H9 (cell line): ENCODE data around the gene POLA1. TPM values are rescaled to one million over a fixed set of nuclear protein-coding genes. Genes with fewer than 3 reads are reported as not detected.

Source experiments
- DNase-seq: peaks from one replicate; pipeline ENCODE4 v3.0.0-alpha.2; 2017
- H2AFZ ChIP-seq: one replicate; pipeline ENCODE4 v1.6.1; 2013; ENCODE audit warnings: mild to moderate bottlenecking, low read length, control low read depth, moderate library complexity
- H2AK5ac ChIP-seq: 2 replicates; pipeline ENCODE4 v1.6.1; 2013; ENCODE audit warnings: low read length, control low read depth, mixed read lengths; ENCODE audit not compliant: insufficient read length
- H2BK120ac ChIP-seq: one replicate; pipeline ENCODE4 v1.6.1; 2013; ENCODE audit warnings: low read depth, mild to moderate bottlenecking, low read length, control low read depth, inconsistent platforms; ENCODE audit not compliant: poor library complexity, severe bottlenecking
- H2BK12ac ChIP-seq: 2 replicates; pipeline ENCODE4 v1.6.1; 2013; ENCODE audit warnings: low read length, control low read depth, mixed read lengths, low read depth; ENCODE audit not compliant: insufficient read length
- H2BK15ac ChIP-seq: 2 replicates; pipeline ENCODE4 v1.6.1; 2013; ENCODE audit warnings: low read depth, low read length, control low read depth
- H2BK20ac ChIP-seq: one replicate; pipeline ENCODE4 v1.6.1; 2013; ENCODE audit warnings: low read depth, mild to moderate bottlenecking, low read length, control low read depth, inconsistent platforms; ENCODE audit not compliant: poor library complexity, severe bottlenecking
- H2BK5ac ChIP-seq: 2 replicates; pipeline ENCODE4 v1.6.1; 2013; ENCODE audit warnings: low read length, control low read depth, mixed read lengths; ENCODE audit not compliant: insufficient read length
- H3K14ac ChIP-seq: 2 replicates; pipeline ENCODE4 v1.6.1; 2013; ENCODE audit warnings: low read length, control low read depth; ENCODE audit not compliant: insufficient read depth
- H3K18ac ChIP-seq: 2 replicates; pipeline ENCODE4 v1.6.1; 2013; ENCODE audit warnings: low read depth, mild to moderate bottlenecking, mixed read lengths, low read length, control low read depth; ENCODE audit not compliant: insufficient read length
- H3K23ac ChIP-seq: 2 replicates; pipeline ENCODE4 v1.6.1; 2013; ENCODE audit warnings: low read length, control low read depth, mixed read lengths, low read depth; ENCODE audit not compliant: insufficient read length
- H3K23me2 ChIP-seq: 2 replicates; pipeline ENCODE4 v1.6.1; 2013; ENCODE audit warnings: low read depth, mild to moderate bottlenecking, mixed read lengths, low read length, control low read depth; ENCODE audit not compliant: insufficient read length, poor library complexity, severe bottlenecking
- H3K27ac ChIP-seq: 2 replicates; pipeline ENCODE4 v1.5.1; 2013; ENCODE audit warnings: low read length, control low read depth, mixed read lengths, low read depth; ENCODE audit not compliant: insufficient read length
- H3K27me3 ChIP-seq: 2 replicates; pipeline ENCODE4 v1.6.1; 2013; ENCODE audit warnings: low read length, control low read depth, inconsistent platforms; ENCODE audit not compliant: insufficient read depth
- H3K4ac ChIP-seq: 2 replicates; pipeline ENCODE4 v1.6.1; 2013; ENCODE audit warnings: low read depth, mild to moderate bottlenecking, control low read depth, inconsistent platforms, low read length, moderate library complexity
- H3K4me1 ChIP-seq: 2 replicates; pipeline ENCODE4 v1.6.1; 2013; ENCODE audit warnings: low read length, control low read depth, inconsistent platforms; ENCODE audit not compliant: insufficient read depth
- H3K4me2 ChIP-seq: 2 replicates; pipeline ENCODE4 v1.6.1; 2013; ENCODE audit warnings: low read length, control low read depth, mixed read lengths; ENCODE audit not compliant: insufficient read length, insufficient read depth
- H3K56ac ChIP-seq: 2 replicates; pipeline ENCODE4 v1.6.1; 2013; ENCODE audit warnings: low read depth, mild to moderate bottlenecking, mixed read lengths, low read length, control low read depth; ENCODE audit not compliant: insufficient read length
- H3K79me1 ChIP-seq: 2 replicates; pipeline ENCODE4 v1.6.1; 2013; ENCODE audit warnings: low read depth, mild to moderate bottlenecking, moderate library complexity, low read length, control low read depth, inconsistent platforms; ENCODE audit not compliant: insufficient read depth, poor library complexity, severe bottlenecking
- H3K79me2 ChIP-seq: 2 replicates; pipeline ENCODE4 v1.6.1; 2013; ENCODE audit warnings: low read length, control low read depth, inconsistent platforms; ENCODE audit not compliant: insufficient read depth
- H3K9ac ChIP-seq: 2 replicates; pipeline ENCODE4 v1.6.1; 2013; ENCODE audit warnings: low read length, control low read depth, mixed read lengths; ENCODE audit not compliant: insufficient read length; ENCODE audit errors: extremely low read depth
- H3K9me3 ChIP-seq: one replicate; pipeline ENCODE4 v1.6.1; 2013; ENCODE audit warnings: low read depth, low read length, inconsistent platforms; ENCODE audit not compliant: control insufficient read depth
- H3T11ph ChIP-seq: one replicate; pipeline ENCODE4 v1.6.1; 2013; ENCODE audit warnings: mild to moderate bottlenecking, low read length, control low read depth, inconsistent platforms
- H4K20me1 ChIP-seq: one replicate; pipeline ENCODE4 v1.6.1; 2013; ENCODE audit not compliant: control insufficient read depth, insufficient read length, insufficient read depth
- H4K5ac ChIP-seq: 2 replicates; pipeline ENCODE4 v1.6.1; 2013; ENCODE audit warnings: low read depth, mild to moderate bottlenecking, mixed read lengths, low read length, control low read depth; ENCODE audit not compliant: insufficient read length
- H4K8ac ChIP-seq: replicated peaks from 2 replicates; pipeline ENCODE4 v1.6.1; 2013; ENCODE audit warnings: low read length, control low read depth, mixed read lengths, low read depth; ENCODE audit not compliant: insufficient read length
- H4K91ac ChIP-seq: 2 replicates; pipeline ENCODE4 v1.6.1; 2013; ENCODE audit warnings: low read depth, mild to moderate bottlenecking, moderate library complexity, mixed read lengths, low read length, control low read depth; ENCODE audit not compliant: insufficient read length
- H3K27ac Mint-ChIP-seq, 3 experiments: 2 replicates in 2 of 3; 3 replicates in 1 of 3; pipeline ENCODE4 v1.8.0; 2020 to 2021; ENCODE audit warnings: mixed read lengths in 3 of 3, mild to moderate bottlenecking in 1 of 3, moderate library complexity in 1 of 3
- H3K27me3 Mint-ChIP-seq: 2 replicates; pipeline ENCODE4 v1.8.0; 2021; ENCODE audit warnings: low read depth, mild to moderate bottlenecking, moderate library complexity, mixed read lengths
- H3K36me3 Mint-ChIP-seq, 3 experiments: 2 replicates in 2 of 3; 3 replicates in 1 of 3; pipeline ENCODE4 v1.8.0; 2020 to 2021; ENCODE audit warnings: low read depth in 3 of 3, mixed read lengths in 3 of 3; ENCODE audit not compliant: insufficient read depth in 1 of 3
- H3K4me1 Mint-ChIP-seq, 2 experiments: 2 replicates each; pipeline ENCODE4 v1.8.0; 2020; ENCODE audit warnings: mixed read lengths in 2 of 2
- H3K4me3 Mint-ChIP-seq, 2 experiments: 2 replicates in 1 of 2; 3 replicates in 1 of 2; pipeline ENCODE4 v1.8.0; 2020 to 2021; ENCODE audit warnings: mild to moderate bottlenecking in 2 of 2, mixed read lengths in 2 of 2, moderate library complexity in 1 of 2
- H3K9me3 Mint-ChIP-seq, 2 experiments: 2 replicates in 1 of 2; 3 replicates in 1 of 2; pipeline ENCODE4 v1.8.0; 2020; ENCODE audit warnings: mild to moderate bottlenecking in 2 of 2, mixed read lengths in 2 of 2, moderate library complexity in 1 of 2
- total RNA-seq: library from RNA; stranded (reverse); gene quantifications from 2 replicates; pipeline ENCODE4 v1.2.1, GENCODE V29; 2021
- TF ChIP-seq, protein P1 (sequence below): fragments of 200-600 bp; sonication (generic); conservative IDR thresholded peaks from 3 replicates; pipeline ENCODE4 v1.8.0; 2021; ENCODE audit warnings: antibody characterized with exemption, mild to moderate bottlenecking

The POLA1 gene
- total RNA-seq, 1 experiment from 2014 or later: 60.2 TPM

DNA sequence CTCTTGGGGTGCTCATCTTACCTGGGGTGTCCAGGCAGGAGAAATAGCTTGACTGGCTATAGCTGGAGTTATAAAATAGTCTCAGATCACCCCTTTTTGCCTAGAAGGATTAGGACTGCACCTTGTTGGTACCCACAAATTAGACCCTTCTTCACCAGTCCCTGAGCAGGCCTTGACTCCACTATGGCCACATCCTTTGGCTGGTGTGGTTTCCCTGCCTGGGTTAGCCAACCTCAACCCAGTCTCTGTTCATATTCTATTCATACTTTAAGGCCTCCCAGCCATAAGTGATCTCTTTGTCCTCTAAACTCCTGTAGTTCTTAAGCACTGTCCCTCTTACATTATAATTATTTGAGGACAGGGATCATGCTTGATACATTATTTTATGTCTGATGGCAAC, 252.7 kb downstream of the POLA1 start:
- Histone ChIP-seq H4K20me1 (no peaks in the 10 kb centered on the region), H3K79me2 (no peaks in the 10 kb centered on the region), H2AK5ac (no peak overlapping the region), H3K9ac (no peak overlapping the region), H3K9me3 (no peaks in the 10 kb centered on the region), H3K27ac (no peak overlapping the region), H3K23ac (no peak overlapping the region), H2AFZ (no peak overlapping the region), H3K79me1 (no peaks in the 10 kb centered on the region), H4K5ac (no peak overlapping the region), H3K4me2 (no peak overlapping the region), H2BK120ac (no peak overlapping the region), H3K4ac (no peak overlapping the region), H2BK5ac (no peak overlapping the region), H2BK15ac (no peak overlapping the region), H3K14ac (no peak overlapping the region), H3K18ac (no peak overlapping the region), H4K8ac (no peak overlapping the region), H3K56ac (no peak overlapping the region), H3K27me3 (no peaks in the 10 kb centered on the region), H3T11ph (no peak overlapping the region), H2BK20ac (no peak overlapping the region), H3K23me2 (no peaks in the 10 kb centered on the region), H4K91ac (no peak overlapping the region), H2BK12ac (no peak overlapping the region), H3K4me1 (no peaks in the 10 kb centered on the region)
- H3K9me3 Mint-ChIP-seq: no peaks in the 10 kb centered on the region
- peaks cover 0 to 4% (median 0%) of the 10 kb centered on the region in 3 experiments; a peak in 2 of 7 replicates for H3K36me3 Mint-ChIP-seq
- H3K4me3 Mint-ChIP-seq: no peak overlapping the region
- DNase-seq: no peak
- no peaks in the 10 kb centered on the region for H3K27me3 Mint-ChIP-seq
- H3K4me1 Mint-ChIP-seq: peaks cover 11 to 23% of the 10 kb centered on the region in 2 experiments
- no peak overlapping the region; a peak in 1 of 7 replicates for H3K27ac Mint-ChIP-seq
- TF ChIP-seq, protein P1, sequence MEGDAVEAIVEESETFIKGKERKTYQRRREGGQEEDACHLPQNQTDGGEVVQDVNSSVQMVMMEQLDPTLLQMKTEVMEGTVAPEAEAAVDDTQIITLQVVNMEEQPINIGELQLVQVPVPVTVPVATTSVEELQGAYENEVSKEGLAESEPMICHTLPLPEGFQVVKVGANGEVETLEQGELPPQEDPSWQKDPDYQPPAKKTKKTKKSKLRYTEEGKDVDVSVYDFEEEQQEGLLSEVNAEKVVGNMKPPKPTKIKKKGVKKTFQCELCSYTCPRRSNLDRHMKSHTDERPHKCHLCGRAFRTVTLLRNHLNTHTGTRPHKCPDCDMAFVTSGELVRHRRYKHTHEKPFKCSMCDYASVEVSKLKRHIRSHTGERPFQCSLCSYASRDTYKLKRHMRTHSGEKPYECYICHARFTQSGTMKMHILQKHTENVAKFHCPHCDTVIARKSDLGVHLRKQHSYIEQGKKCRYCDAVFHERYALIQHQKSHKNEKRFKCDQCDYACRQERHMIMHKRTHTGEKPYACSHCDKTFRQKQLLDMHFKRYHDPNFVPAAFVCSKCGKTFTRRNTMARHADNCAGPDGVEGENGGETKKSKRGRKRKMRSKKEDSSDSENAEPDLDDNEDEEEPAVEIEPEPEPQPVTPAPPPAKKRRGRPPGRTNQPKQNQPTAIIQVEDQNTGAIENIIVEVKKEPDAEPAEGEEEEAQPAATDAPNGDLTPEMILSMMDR: no peak
